Myocyte (in vitro differentiated cells): ENCODE results near the gene SLC37A4. TPM values are rescaled to one million over a fixed set of nuclear protein-coding genes. Genes with fewer than 3 reads are reported as not detected.
"Not testable (repeated sequence)": the region's sequence is repeated elsewhere in the genome, so short reads cannot be mapped to it uniquely, and the experiment has no call there.

Experiments used
- DNase-seq: peaks from one replicate; pipeline ENCODE4 v3.0.0-alpha.2; 2012; ENCODE audit warnings: low read depth
- total RNA-seq: library from RNA; depleted of rRNA; stranded (reverse); fragments of >200 nt; gene quantifications from 2 replicates; pipeline ENCODE4 v1.2.3, GENCODE V29; 2014

SLC37A4 gene
- total RNA-seq, 1 donor from 2014 or later, result 19.0 TPM

DNA sequence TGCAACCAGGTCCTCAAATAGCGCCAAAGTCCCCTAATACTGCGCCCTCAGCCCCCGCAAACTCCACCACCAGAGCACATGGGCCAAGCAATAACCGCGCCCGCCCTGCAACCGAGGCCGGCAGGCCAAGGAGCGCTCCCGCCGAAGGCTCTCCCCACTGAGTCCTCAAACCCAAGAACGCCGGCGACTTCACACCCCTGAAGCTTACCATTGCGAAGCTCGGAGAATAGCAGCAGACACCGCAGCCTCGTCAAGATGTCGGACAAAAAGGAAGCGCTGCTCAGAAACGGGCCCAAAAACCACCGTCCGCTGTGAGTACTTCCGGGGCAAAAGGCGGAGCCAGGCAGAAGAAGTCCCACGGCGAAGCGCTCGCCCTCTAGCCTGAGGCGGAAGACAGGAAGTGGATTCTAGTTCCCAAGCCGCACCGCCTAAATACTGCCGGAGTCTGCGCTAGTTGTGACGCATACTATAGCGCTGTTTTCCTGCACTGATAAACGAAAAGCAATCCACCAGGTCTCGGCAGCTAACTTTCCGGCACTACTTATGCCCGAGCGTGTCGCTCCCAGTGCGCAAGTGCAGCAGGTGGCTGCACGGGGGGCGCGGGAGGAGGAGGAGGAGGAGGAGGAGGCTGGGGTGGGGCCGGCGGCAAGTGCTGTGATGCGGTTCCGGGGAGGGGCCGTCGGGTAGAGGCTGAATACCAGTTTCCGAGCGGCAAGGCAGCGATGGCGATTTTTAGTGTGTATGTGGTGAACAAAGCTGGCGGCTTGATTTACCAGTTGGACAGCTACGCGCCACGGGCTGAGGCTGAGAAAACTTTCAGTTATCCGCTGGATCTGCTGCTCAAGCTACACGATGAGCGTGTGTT lies 12.4 kb downstream of the SLC37A4 start, which contains the start of the genes RPS25 and TRAPPC4:
Gene RPS25, minus strand, starts transcription at position 270 of the 865 bp plus-strand sequence. Its CDS starts 59 bp downstream, at position 211.
Gene TRAPPC4, plus strand, starts transcription at position 693 of the 865 bp plus-strand sequence. Its CDS starts 30 bp downstream, at position 723.
- DNase-seq, result peak; percentile 98

DNA sequence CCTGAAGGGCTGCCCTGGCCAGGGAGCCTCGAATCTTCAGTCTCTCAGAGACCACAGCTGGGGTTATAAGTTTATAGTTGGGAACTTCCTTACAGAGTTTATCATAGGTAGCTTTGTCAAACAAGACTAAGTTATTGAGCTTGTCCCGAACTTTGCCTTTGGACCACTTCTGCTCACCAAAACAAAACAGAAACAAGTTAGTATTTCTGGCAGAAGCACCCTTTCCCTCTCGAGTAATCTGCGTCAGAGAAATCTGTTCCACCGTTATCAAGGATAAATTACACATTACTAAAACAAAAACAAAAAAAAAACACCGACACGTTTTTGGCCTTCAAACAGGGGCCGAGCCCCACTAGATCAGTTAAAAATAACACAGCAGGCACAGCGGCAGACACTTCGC lies 13.3 kb downstream of the SLC37A4 start:
- DNase-seq, result not testable (repeated sequence)

DNA sequence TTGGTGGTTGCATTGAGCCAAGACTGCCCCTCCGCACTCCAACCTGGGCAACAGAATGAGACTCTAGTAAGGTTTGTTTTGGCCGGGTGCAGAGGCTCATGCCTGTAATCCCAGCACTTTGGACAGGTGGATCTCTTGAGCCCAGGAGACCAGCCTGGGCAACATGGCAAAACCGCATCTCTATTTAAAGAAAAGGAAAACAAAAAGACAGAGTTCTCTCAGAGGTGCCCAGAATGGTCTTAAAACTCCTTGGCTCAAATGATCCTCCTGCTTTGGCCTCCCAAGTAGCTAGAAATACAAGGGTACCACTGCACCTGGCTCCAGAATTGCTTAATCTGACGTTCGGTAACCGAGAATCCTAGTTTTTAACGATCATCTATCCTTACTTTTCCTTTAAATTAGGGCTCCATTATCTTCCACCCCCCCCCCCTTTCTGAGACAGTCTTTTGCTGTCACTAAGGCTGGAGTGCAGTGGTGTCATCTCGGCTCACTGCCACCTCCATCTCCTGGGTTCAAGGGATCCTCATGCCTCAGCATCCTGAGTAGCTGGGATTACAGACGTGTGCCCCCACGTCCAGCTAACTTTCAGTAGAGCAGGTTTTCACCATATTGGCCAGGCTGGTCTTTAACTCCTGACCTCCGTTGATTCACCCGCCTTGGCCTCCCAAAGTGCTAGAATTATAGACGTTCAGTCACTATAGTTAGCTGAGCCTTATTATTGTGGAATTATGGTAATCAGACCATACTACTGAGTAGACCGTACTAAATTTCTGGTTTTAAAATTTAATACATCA lies 14.3 kb downstream of the SLC37A4 start:
- DNase-seq, result no peak

DNA sequence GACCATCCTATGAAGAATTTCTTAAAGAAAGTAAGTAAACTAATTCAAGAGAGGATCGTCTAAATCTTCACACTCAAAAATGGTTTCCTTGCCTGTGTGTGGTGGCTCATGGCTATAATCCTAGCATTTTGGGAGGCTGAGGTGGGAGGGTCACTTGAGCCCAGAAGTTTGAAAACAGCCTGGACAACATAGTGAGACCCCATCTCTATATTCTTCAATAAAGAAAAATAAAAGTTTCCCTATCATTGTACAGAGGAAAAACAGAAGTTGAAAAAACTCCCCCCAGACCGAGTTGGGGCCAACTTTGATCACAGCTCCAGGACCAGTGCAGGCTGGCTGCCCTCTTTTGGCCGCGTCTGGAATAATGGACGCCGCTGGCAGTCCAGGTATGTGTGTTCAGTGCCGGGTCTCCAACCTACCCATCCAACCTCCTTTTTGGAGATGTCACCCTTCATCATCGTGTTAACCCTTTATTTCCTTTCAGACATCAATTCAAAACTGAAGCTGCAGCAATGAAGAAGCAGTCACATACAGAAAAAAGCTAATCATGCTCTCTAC lies 15.5 kb downstream of the SLC37A4 start:
- no peak for DNase-seq

DNA sequence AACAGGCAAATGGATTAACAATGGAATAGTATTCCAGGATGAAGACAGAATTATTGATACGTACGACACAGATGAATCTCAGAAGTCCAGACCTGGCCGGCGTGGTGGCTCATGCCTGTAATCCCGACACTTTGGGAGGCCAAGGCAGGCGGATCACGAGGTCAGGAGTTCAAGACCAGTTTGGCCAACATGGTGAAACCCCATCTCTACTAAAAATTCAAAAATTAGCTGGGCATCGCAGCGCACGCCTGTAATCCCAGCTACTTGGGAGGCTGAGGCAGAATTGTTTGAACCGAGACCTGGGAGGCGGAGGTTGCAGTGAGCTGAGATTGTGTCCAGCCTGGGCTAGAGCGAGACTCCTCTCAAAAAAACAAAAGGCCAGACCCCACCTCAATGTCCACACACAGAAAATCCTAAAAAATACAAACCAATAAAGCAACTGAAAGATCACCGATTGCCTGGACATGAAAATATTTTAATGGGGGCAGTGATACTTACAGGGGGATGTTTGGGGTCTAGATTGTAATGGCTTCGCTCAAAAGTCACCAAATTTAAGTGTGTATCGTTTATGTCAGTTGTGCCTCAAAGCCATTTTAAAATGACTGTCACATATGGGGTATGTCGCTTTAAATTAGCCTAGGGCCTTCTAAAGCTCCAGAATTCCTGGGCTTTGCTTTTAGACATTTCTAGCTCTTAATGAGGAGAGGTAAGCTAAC lies 16.3 kb downstream of the SLC37A4 start:
- DNase-seq, result no peak

DNA sequence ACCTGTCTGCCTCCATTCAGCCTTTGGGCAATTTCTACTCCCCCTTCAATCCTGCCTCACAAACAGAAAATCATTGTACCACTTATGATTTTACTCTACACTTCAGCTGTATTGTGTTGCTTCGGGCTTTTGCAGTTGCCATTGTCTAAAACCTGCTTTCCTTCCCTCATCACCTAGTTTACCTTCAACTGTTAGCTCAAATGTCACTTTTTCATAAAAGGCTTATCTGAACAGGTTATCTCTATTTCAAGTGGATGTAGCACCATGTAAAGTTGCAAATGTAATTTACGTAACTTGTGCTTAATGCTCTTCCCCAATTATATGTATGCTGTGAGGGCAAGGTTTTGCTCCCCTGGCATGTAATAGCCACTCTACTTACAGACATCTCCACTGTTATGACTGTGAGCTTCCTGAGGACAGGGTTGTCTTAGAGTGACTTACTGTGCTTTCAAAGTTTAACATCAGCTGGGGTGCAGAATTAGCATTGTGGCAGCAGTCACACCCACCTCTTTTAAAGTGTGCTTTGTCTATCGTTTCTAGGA lies 18.0 kb downstream of the SLC37A4 start:
- DNase-seq, result no peak

DNA sequence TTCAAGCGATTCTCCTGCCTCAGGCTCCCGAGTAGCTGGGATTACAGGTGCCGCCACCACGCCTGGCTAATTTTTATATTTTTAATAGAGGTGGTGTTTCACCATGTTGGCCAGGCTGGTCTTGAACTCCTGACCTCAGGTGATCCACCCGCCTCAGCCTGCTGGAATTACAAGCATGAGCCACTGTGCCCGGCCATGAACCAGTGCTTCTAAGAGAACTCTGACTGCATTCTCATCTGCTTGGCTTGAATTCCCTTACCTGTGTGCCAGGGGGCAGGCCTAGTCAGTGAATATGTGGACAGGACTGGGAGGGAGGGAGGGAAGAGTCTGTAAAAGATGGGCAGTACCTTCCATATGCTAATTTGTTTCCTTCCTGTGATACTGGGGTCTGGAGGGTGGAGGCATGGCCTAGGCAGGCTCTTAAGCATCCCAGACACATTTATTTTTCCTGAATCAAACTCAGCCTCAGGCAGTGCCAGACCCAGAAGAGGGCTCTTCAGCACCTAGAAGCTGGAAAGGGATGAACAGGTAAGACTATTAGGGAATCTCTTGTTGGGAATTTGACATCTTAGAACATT lies 19.1 kb downstream of the SLC37A4 start:
- no peak for DNase-seq

DNA sequence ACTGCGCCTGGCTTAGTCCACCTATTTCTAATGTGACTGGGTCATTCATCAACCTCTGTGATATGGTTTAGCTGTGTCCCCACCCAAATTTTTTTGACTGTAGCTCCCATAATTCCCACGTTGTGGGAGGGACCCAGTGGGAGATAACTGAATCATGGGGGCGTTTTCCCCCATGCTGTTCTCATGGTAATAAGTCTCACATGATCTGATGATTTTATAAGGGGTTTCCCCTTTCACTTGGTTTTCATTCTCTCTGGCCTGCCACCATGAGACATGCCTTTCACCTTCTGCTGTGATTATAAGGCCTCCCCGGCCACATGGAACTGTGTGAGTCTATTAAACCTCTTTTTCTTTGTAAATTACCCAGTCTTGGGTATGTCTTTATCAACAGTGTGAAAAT lies 24.0 kb downstream of the SLC37A4 start:
- no peak for DNase-seq

DNA sequence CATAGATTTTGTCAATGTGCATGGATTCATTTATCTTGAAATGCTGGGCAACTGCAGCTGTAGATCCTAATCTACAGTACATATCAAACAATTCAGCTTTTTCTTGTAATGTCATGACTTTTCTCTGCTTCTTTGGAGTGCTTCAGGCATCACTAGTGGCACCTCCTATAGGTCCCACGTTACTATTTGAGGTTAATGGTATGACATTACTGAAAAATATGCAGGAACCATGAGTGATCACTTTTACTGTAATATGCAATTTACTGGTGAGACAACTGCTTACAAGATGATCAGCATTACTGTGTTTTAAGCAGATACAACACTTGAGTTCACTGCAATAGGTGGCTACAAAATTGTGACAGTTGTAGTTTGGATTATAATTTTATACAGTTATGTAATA lies 29.8 kb downstream of the SLC37A4 start:
- DNase-seq, result no peak

DNA sequence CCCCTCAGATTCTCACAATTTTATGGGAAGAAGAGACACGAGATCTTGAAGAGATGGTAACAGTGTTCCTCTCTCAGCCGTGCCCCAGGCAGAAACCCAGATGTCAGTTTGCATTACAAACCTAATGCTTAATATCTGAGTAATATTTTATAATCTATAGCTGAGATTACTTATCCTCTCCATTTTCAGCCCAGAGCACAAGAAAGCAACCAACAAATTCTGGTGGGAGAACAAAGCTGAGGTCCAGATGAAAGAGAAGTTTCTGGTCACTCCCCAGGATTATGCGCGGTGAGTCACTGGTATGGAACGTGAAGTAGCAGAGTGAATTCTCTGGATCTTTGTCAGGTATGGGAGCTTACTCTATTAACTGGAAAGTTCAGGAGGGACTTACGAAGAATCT lies 31.9 kb downstream of the SLC37A4 start:
- DNase-seq, result no peak

DNA sequence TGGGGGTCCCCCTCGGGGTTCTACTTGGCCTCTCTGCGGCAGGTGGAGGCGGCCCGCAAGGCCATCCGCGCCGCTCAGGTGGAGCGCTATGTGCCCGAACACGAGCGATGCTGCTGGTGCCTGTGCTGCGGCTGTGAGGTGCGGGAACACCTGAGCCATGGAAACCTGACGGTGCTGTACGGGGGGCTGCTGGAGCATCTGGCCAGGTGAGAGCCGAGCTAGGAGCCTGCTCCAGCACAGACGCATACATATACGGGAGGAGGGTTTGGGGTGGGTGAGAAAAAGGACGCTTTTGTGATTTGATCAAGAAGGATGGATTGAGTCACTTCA lies 32.3 kb downstream of the SLC37A4 start:
- no peak for DNase-seq

DNA sequence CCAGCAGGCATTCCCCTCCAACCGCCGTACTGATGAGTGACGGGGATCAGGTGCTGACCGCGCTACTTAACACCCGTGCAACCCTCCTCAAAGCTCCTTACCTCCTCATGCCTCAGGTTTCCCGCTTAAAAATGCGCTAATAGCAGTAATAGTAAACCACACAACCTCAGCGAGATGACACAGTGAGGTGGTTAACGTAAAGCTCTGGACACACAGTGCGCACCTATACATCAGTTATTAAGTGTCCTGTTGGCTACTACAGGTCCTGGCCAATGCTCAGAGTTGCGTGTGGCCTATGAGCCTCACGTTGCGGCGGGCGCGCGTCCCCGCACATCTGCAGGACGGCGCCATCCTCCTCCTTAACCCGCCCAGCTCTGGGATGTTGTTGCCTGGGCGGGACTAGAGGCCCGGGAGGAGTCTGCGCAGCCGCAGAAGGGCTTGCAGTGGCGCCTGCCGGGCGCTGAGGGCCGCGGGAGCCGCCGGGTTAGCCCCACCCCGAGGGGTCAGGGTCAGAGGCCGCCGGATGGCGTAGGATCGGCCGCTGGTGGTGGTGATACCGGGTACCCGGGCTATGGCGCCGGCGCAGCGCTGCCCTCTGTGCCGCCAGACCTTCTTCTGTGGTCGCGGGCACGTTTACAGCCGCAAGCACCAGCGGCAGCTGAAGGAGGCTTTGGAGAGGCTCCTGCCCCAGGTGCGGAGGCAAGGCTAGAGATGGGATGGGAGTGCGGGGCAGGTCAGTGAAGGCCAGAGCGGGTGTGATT lies 32.9 kb downstream of the SLC37A4 start, which contains the start of gene CENATAC:
Gene CENATAC, plus strand, starts transcription at position 512 of the 761 bp plus-strand sequence. Its CDS starts 60 bp downstream, at position 572.
- DNase-seq, result peak; percentile 93

DNA sequence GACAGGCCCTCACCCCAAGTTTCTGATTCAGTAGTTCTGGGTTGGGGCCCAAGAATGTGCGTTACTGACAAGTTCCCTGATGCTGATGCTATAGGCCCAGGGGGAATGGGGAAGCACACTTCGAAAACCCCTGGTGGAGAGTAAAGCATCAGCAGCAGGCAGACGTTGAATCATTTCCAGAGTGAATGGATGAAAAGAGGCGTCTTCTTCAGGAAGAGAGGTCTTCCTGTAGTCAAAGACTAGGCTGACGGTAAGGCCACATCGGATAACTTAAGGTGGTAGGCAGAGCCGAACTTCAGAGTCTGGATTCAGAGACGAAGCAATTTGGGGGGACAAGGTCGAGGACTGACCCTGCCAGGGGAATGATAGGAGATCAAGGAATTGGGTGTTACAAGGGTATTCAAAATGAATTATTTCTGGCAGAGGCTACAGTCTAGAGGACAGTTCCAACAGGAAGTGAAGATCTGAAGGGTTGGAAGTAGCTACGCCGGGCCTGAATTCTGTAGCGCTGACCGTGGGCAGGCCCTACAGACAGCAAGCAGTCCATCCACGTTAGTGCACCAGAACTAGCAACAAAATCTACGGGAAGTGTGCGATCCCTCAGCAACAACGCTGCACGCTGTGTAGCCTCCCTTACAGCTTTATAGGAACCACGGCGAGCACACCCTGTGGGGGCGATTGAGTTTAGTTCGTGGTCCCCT lies 33.6 kb downstream of the SLC37A4 start:
- DNase-seq, result no peak

DNA sequence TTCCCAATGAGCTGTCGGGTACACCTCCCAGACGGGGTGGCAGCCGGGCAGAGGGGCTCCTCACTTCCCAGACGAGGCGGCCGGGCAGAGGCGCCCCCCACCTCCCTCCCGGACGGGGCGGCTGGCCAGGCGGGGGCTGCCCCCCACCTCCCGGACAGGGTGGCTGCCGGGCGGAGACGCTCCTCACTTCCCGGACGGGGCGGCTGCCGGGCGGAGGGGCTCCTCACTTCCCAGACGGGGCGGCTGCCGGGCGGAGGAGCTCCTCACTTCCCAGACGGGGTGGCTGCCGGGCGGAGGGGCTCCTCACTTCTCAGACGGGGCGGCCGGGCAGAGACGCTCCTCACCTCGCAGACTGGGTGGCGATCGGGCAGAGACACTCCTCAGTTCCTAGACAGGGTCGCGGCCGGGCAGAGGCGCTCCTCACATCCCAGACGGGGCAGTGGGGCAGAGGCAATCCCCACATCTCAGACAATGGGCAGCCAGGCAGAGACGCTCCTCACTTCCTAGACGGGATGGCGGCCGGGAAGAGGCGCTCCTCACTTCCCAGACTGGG lies 39.1 kb downstream of the SLC37A4 start:
- not testable (repeated sequence) for DNase-seq

DNA sequence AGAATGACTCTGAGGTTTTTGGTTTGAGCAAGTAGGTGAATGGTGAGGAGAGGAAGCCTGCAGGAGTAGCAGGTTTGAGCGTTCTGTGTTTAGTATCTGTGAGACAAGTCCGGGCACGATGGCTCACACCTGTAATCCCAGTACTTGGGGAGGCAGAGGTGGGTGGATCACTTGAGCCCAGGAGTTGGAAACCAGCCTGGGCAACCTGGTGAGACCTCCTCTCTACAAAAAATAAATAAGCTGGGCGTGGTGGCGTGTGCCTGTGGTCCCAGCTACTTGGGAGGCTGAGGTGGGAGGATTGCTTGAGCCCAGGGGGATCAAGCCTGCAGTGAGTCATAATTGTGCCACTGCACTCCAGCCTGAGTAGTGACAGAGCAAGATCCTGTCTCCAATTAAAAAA lies 42.4 kb downstream of the SLC37A4 start:
- no peak for DNase-seq

DNA sequence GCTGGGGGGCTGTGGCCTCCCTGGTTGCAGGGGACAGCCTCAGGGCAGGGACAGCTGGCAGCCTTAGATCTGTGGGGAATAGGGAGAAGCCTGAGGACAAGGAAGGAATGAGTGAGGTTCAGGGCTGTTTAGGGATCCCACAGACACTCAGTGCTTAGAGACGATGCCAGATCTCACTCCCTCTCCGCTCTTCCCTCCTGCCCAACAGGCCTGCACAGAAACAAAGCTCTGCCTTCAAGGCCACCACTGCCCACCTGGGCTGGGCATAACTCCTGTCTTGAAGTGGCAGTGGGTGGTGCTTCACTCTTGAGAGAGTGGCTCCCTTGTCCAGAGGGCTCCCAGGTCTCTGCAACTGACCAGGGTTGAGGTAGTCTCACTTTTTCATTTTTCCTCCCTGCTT lies 45.9 kb downstream of the SLC37A4 start:
- DNase-seq, result no peak

DNA sequence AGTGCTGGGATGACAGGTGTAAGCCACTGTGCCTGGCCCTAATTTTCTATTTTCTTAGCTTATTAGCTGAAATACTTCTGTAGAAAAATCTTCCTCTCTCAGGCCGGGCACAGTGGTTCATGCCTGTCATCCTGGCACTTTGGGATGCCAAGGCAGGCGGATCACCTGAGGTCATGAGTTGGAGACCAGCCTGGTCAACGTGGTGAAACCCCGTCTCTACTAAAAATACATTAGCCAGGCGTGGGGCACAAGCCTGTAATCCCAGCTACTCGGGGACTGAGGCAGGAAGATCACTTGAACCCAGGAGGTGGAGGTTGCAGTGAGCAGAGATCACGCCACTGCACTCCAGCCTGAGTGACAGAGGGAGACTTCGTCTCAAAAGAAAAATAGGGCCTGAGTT lies 46.3 kb downstream of the SLC37A4 start:
- DNase-seq, result not testable (repeated sequence)

DNA sequence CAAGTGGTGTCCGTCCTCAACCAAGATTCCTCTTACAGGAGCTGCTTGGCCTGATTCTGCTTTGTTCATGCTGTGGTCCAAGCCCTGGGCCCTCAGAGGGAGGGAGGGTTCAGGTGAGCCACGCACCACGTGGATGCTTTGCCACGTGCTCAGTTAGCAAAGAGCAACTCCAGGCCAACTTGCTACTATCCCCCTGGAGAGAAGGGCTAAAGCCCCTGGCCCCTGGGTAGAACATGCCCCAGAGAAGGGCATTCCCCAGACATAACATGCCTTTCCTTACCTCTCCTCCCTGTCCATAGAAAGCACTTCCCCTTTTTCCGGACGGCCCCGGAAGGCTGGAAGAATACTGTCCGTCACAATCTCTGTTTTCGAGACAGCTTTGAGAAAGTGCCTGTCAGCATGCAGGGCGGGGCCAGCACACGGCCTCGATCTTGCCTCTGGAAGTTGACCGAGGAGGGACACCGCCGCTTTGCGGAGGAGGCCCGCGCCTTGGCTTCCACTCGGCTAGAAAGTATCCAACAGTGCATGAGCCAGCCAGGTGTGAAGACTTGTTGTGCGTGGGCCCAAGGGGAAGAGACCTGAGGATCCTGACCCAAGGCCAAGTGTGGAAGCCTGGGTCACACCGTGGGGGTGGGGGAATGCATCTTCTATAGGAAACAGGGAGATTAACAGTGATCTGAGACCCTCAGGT lies 50.3 kb downstream of the SLC37A4 start:
- DNase-seq, result no peak
